Trophoblast cell (in vitro differentiated cells and primary cell): ENCODE data around the gene CGNL1.

Experiments used
- DNase-seq, 2 donors: peaks; one replicate each; pipeline ENCODE4 v3.0.0-alpha.2; 2016
- H2AFZ ChIP-seq: 2 replicates; pipeline ENCODE4 v1.6.1; 2013; ENCODE audit warnings: low read length, moderate library complexity, mild to moderate bottlenecking; ENCODE audit not compliant: insufficient read depth, poor library complexity
- H2AK5ac ChIP-seq: 2 replicates; pipeline ENCODE4 v1.6.1; 2013; ENCODE audit warnings: mild to moderate bottlenecking, low read length
- H2BK120ac ChIP-seq: 2 replicates; pipeline ENCODE4 v1.6.1; 2013; ENCODE audit warnings: low read length, mild to moderate bottlenecking, moderate library complexity; ENCODE audit not compliant: insufficient read depth, poor library complexity
- H2BK12ac ChIP-seq: 2 replicates; pipeline ENCODE4 v1.6.1; 2013; ENCODE audit warnings: mild to moderate bottlenecking, low read length, moderate library complexity
- H2BK5ac ChIP-seq: 2 replicates; pipeline ENCODE4 v1.6.1; 2013; ENCODE audit warnings: low read length, low read depth, moderate library complexity, mild to moderate bottlenecking; ENCODE audit not compliant: poor library complexity
- H3K14ac ChIP-seq: 2 replicates; pipeline ENCODE4 v1.6.1; 2013; ENCODE audit warnings: mild to moderate bottlenecking, low read length
- H3K18ac ChIP-seq: 2 replicates; pipeline ENCODE4 v1.6.1; 2013; ENCODE audit warnings: mild to moderate bottlenecking, low read length
- H3K23ac ChIP-seq: 2 replicates; pipeline ENCODE4 v1.6.1; 2013; ENCODE audit warnings: low read length
- H3K27ac ChIP-seq: 2 replicates; pipeline ENCODE4 v1.5.1; 2013; ENCODE audit warnings: low read depth, mild to moderate bottlenecking, inconsistent platforms, low read length, moderate library complexity
- H3K27me3 ChIP-seq: 2 replicates; pipeline ENCODE4 v1.6.1; 2013; ENCODE audit warnings: inconsistent platforms, mild to moderate bottlenecking, low read length, moderate library complexity; ENCODE audit not compliant: insufficient read depth
- H3K36me3 ChIP-seq, 2 experiments: 1 replicate in 1 of 2; 2 replicates in 1 of 2; pipeline ENCODE4 v1.6.1; 2013; ENCODE audit warnings: low read length in 2 of 2, mild to moderate bottlenecking in 2 of 2, moderate library complexity in 1 of 2; ENCODE audit not compliant: insufficient read depth in 2 of 2, control insufficient read depth in 1 of 2
- H3K4ac ChIP-seq: 2 replicates; pipeline ENCODE4 v1.6.1; 2013; ENCODE audit warnings: low read depth, mild to moderate bottlenecking, low read length, moderate library complexity
- H3K4me1 ChIP-seq, 2 experiments: 1 replicate in 1 of 2; 2 replicates in 1 of 2; pipeline ENCODE4 v1.6.1; 2013; ENCODE audit warnings: low read length in 2 of 2, mild to moderate bottlenecking in 2 of 2, moderate library complexity in 1 of 2; ENCODE audit not compliant: insufficient read depth in 2 of 2, control insufficient read depth in 1 of 2
- H3K4me2 ChIP-seq: 2 replicates; pipeline ENCODE4 v1.6.1; 2013; ENCODE audit warnings: inconsistent platforms, mild to moderate bottlenecking, low read length, moderate library complexity
- H3K4me3 ChIP-seq: 2 replicates; pipeline ENCODE4 v1.5.1; 2013; ENCODE audit warnings: mild to moderate bottlenecking, low read depth, low read length, inconsistent platforms
- H3K79me1 ChIP-seq: one replicate; pipeline ENCODE4 v1.6.1; 2013; ENCODE audit warnings: low read length
- H3K79me2 ChIP-seq: 2 replicates; pipeline ENCODE4 v1.6.1; 2013; ENCODE audit warnings: low read length, mild to moderate bottlenecking; ENCODE audit not compliant: control insufficient read depth, insufficient read depth, poor library complexity
- H3K9ac ChIP-seq: 2 replicates; pipeline ENCODE4 v1.6.1; 2013; ENCODE audit warnings: mild to moderate bottlenecking, low read length
- H3K9me3 ChIP-seq: 2 replicates; pipeline ENCODE4 v1.6.1; 2013; ENCODE audit warnings: low read depth, mild to moderate bottlenecking, control low read depth, inconsistent platforms, low read length; ENCODE audit not compliant: insufficient read depth
- H4K12ac ChIP-seq: 2 replicates; pipeline ENCODE4 v1.6.1; 2013; ENCODE audit warnings: low read depth, mild to moderate bottlenecking, low read length, moderate library complexity
- H4K8ac ChIP-seq: 2 replicates; pipeline ENCODE4 v1.6.1; 2013; ENCODE audit warnings: low read depth, mild to moderate bottlenecking, low read length, moderate library complexity
- H4K91ac ChIP-seq: one replicate; pipeline ENCODE4 v1.6.1; 2013; ENCODE audit warnings: low read depth, mild to moderate bottlenecking, low read length, moderate library complexity
- WGBS: extraction: QIAGEN DNeasy Blood & Tissue Kit; methylation state at CpG from one replicate; pipeline ENCODE4 v1.1.7; 2013; ENCODE audit warnings: missing lambda C conversion rate; ENCODE audit not compliant: insufficient read length, insufficient coverage; ENCODE audit errors: extremely low coverage; 5-methylcytosine and 5-hydroxymethylcytosine counted together

CGNL1 gene

GRCh38 chr15:57506422-57506821 is 130.1 kb downstream of the CGNL1 start:
- Histone ChIP-seq H3K4me1 (peaks cover 39 to 41% of the 10 kb centered on the region in 2 experiments), H2AK5ac (no peak overlapping the region), H3K27me3 (no peaks in the 10 kb centered on the region), H4K12ac (no peak overlapping the region), H4K8ac (peak overlapping the region; percentile 44), H3K4me2 (peak overlapping the region; percentile 39), H2BK5ac (peak overlapping the region; percentile 23), H3K14ac (no peak overlapping the region), H3K23ac (no peak overlapping the region), H2BK12ac (no peak overlapping the region), H3K9ac (no peak overlapping the region), H3K9me3 (peaks cover 2% of the 10 kb centered on the region), H2AFZ (no peak overlapping the region), H3K27ac (peak overlapping the region; percentile 87), H3K4ac (no peak overlapping the region), H3K36me3 (no peaks in the 10 kb centered on the region), H3K79me1 (peaks cover 20% of the 10 kb centered on the region), H3K18ac (no peak overlapping the region), H4K91ac (peak overlapping the region; percentile 84), H3K79me2 (no peaks in the 10 kb centered on the region), H3K4me3 (no peak overlapping the region), H2BK120ac (peak overlapping the region; percentile 37)
- DNase-seq, result no peak
- no CpG with 5 or more reads among the region's 2 CpGs for WGBS

- no peak overlapping the region for H3K4ac ChIP-seq
- no peak overlapping the region for H3K14ac ChIP-seq
- peaks cover 32 to 35% of the 10 kb centered on the region in 2 experiments for H3K4me1 ChIP-seq
- peak overlapping the region; percentile 87 for H3K27ac ChIP-seq
- no peak overlapping the region for H3K23ac ChIP-seq
- H3K18ac ChIP-seq, result no peak overlapping the region
- no peak overlapping the region for H2AK5ac ChIP-seq
- no peak overlapping the region for H2AFZ ChIP-seq
- no peak overlapping the region for H3K4me2 ChIP-seq
- H4K8ac ChIP-seq, result no peak overlapping the region
- H3K79me1 ChIP-seq, result peaks cover 17% of the 10 kb centered on the region
- no peak for DNase-seq
- H3K9me3 ChIP-seq, result peaks cover 2% of the 10 kb centered on the region
- H3K4me3 ChIP-seq, result no peak overlapping the region
- no peak overlapping the region for H2BK12ac ChIP-seq
- no peak overlapping the region for H2BK120ac ChIP-seq
- WGBS, result no CpG with 5 or more reads among the region's 2 CpGs
- H4K12ac ChIP-seq, result no peak overlapping the region
- no peak overlapping the region for H2BK5ac ChIP-seq
- H3K27me3 ChIP-seq, result no peaks in the 10 kb centered on the region
- H4K91ac ChIP-seq, result no peak overlapping the region
- H3K9ac ChIP-seq, result no peak overlapping the region
- H3K36me3 ChIP-seq, result no peaks in the 10 kb centered on the region
- no peaks in the 10 kb centered on the region for H3K79me2 ChIP-seq
Measured at GRCh38 chr15:57507111-57507510, 130.8 kb downstream of the CGNL1 start.

- no peak overlapping the region for H2BK5ac ChIP-seq
- no peaks in the 10 kb centered on the region for H3K27me3 ChIP-seq
- H3K4me1 ChIP-seq, result peaks cover 22 to 26% of the 10 kb centered on the region in 2 experiments
- H3K9me3 ChIP-seq, result no peaks in the 10 kb centered on the region
- no peak overlapping the region for H3K4ac ChIP-seq
- H3K27ac ChIP-seq, result no peak overlapping the region
- no peak for DNase-seq
- H3K9ac ChIP-seq, result no peak overlapping the region
- peaks cover 8% of the 10 kb centered on the region for H3K79me1 ChIP-seq
- no peak overlapping the region for H3K4me2 ChIP-seq
- no peaks in the 10 kb centered on the region for H3K79me2 ChIP-seq
- no peak overlapping the region for H3K4me3 ChIP-seq
- H3K14ac ChIP-seq, result peak overlapping the region; percentile 16
- H4K12ac ChIP-seq, result no peak overlapping the region
- H3K36me3 ChIP-seq, result no peaks in the 10 kb centered on the region
- H3K23ac ChIP-seq, result no peak overlapping the region
- no peak overlapping the region for H2BK12ac ChIP-seq
- H4K8ac ChIP-seq, result no peak overlapping the region
- H3K18ac ChIP-seq, result peak overlapping the region; percentile 14
- H2AFZ ChIP-seq, result no peak overlapping the region
- no peak overlapping the region for H2AK5ac ChIP-seq
- H2BK120ac ChIP-seq, result no peak overlapping the region
- no CpG with 5 or more reads among the region's 12 CpGs for WGBS
- H4K91ac ChIP-seq, result no peak overlapping the region
Measured at GRCh38 chr15:57509126-57509525, 132.8 kb downstream of the CGNL1 start.

GRCh38 chr15:57509965-57510364 is 133.7 kb downstream of the CGNL1 start:
- Histone ChIP-seq H3K23ac (no peak overlapping the region), H3K4me2 (no peak overlapping the region), H2BK120ac (peak overlapping the region; percentile 31), H3K79me2 (no peaks in the 10 kb centered on the region), H2AFZ (no peak overlapping the region), H3K36me3 (no peaks in the 10 kb centered on the region), H3K14ac (no peak overlapping the region), H3K79me1 (peaks cover 8% of the 10 kb centered on the region), H3K9me3 (no peaks in the 10 kb centered on the region), H3K18ac (no peak overlapping the region), H4K12ac (no peak overlapping the region), H3K27me3 (no peaks in the 10 kb centered on the region), H2AK5ac (no peak overlapping the region), H3K4ac (no peak overlapping the region), H4K8ac (no peak overlapping the region), H2BK12ac (no peak overlapping the region), H3K27ac (no peak overlapping the region), H4K91ac (no peak overlapping the region), H3K4me1 (peaks cover 17 to 18% of the 10 kb centered on the region in 2 experiments), H2BK5ac (no peak overlapping the region), H3K9ac (no peak overlapping the region), H3K4me3 (no peak overlapping the region)
- WGBS, result no CpG with 5 or more reads among the region's 4 CpGs
- DNase-seq, result peak; percentile 30 to 58
